SU-DHL-6 (cell line): ENCODE measurements around the gene TWIST2.

ENCODE experiments used
- CTCF ChIP-seq: fragments of 200-600 bp; sonication (generic); IDR thresholded peaks from one replicate; pipeline ENCODE4 v1.5.1; 2017; ENCODE audit warnings: antibody characterized with exemption, mild to moderate bottlenecking, low read length, moderate library complexity; ENCODE audit not compliant: insufficient read depth, poor library complexity, severe bottlenecking
- EZH2phosphoT487 ChIP-seq: fragments of 200-600 bp; sonication (generic), shearing (Covaris generic); conservative IDR thresholded peaks from 2 replicates; pipeline ENCODE4 v1.6.1; 2018; ENCODE audit warnings: mild to moderate bottlenecking, antibody characterized with exemption, low read length, moderate library complexity, mixed read lengths

- TF ChIP-seq CTCF (no peak), EZH2phosphoT487 (no peak)
Observed at GRCh38 chr2:238817891-238818290, 30.0 kb upstream of the TWIST2 start.
